NT2/D1 (cell line): ENCODE data around the gene BTBD8.
"Not testable (repeated sequence)": the region's sequence is repeated elsewhere in the genome, so short reads cannot be mapped to it uniquely, and the experiment has no call there.

Experiments
- DNase-seq: peaks from one replicate; pipeline ENCODE4 v3.0.0-alpha.2; 2011; ENCODE audit warnings: low read depth, low spot score
- H3K27me3 ChIP-seq: 2 replicates; pipeline ENCODE4 v1.6.0; 2011; ENCODE audit warnings: mild to moderate bottlenecking; ENCODE audit not compliant: insufficient read length, insufficient read depth
- H3K36me3 ChIP-seq: 2 replicates; pipeline ENCODE4 v1.6.1; 2011; ENCODE audit warnings: mild to moderate bottlenecking, low read length, mixed read lengths; ENCODE audit not compliant: insufficient read depth, insufficient read length
- H3K4me1 ChIP-seq: 2 replicates; pipeline ENCODE4 v1.5.1; 2011; ENCODE audit not compliant: insufficient read depth, insufficient read length
- H3K4me3 ChIP-seq: 2 replicates; pipeline ENCODE4 v1.5.1; 2011; ENCODE audit warnings: low read depth; ENCODE audit not compliant: insufficient read length
- H3K9ac ChIP-seq: 2 replicates; pipeline ENCODE4 v1.6.0; 2011; ENCODE audit warnings: low read depth; ENCODE audit not compliant: insufficient read length
- H3K9me3 ChIP-seq: 2 replicates; pipeline ENCODE4 v1.5.1; 2011; ENCODE audit warnings: mild to moderate bottlenecking, low read length; ENCODE audit not compliant: insufficient read depth
- SUZ12 ChIP-seq: IDR thresholded peaks from 2 replicates; pipeline ENCODE4 v1.6.1; 2011; ENCODE audit not compliant: insufficient read length, insufficient read depth; ENCODE audit errors: extremely low read depth
- YY1 ChIP-seq: IDR thresholded peaks from 2 replicates; pipeline ENCODE4 v1.6.1; 2011; ENCODE audit not compliant: insufficient read length, insufficient read depth
- ZNF274 ChIP-seq: IDR thresholded peaks from 2 replicates; pipeline ENCODE4 v1.6.1; 2011; ENCODE audit warnings: mild to moderate bottlenecking, low read depth, low read length

The BTBD8 gene

DNA sequence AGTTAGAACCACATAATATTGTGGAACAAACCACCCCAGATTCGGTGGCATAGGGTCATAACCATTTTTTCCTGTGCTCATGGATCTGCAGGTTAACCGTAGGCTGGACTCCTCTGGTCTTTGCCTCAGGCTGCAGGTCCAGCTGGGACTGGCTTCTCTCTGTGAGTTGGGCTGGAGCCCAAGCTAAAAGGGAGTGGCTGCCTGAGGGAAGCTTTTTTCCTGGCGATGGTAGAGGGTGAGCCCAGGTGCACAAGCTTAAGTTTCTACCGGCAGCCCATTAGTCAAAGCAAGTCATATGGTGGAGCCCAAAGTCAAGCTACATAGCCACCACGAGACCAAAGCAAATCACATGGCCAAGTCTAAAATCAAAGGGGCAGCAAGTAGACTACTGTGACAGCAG is 36.5 kb upstream of the BTBD8 start:
- Histone ChIP-seq H3K27me3 (no peaks in the 10 kb centered on the region), H3K9ac (no peak overlapping the region), H3K9me3 (no peaks in the 10 kb centered on the region), H3K4me3 (no peak overlapping the region), H3K4me1 (no peaks in the 10 kb centered on the region), H3K36me3 (no peaks in the 10 kb centered on the region)
- no peak for DNase-seq
- no peak for TF ChIP-seq SUZ12
- TF ChIP-seq YY1: no peak
- TF ChIP-seq ZNF274: no peak

- DNase-seq: no peak
- Histone ChIP-seq H3K36me3 (no peaks in the 10 kb centered on the region), H3K9me3 (no peaks in the 10 kb centered on the region), H3K27me3 (no peaks in the 10 kb centered on the region), H3K4me1 (no peaks in the 10 kb centered on the region), H3K4me3 (no peak overlapping the region), H3K9ac (no peak overlapping the region)
- TF ChIP-seq ZNF274 (no peak), SUZ12 (no peak), YY1 (no peak)
Observed at GRCh38 chr1:92045766-92046495, 34.2 kb upstream of the BTBD8 start.

DNA sequence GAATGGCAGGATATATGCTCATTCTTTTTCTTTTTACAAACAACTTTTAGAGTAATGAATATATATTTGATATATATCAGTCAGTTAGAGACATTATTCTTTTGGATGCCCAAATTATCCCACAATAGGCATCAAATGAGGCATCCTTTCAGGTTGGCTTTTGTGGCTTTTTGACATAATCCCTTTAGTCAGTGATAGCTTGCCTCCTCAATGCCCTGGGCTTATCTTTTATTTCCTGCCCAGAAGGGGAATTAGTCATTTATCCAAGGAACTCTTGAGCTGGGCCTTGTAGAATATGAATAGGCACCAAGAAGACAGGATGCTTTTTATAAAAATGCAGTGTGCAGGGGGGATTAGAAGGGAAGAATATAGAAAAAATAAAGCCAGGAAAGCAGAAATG is 28.2 kb upstream of the BTBD8 start:
- TF ChIP-seq ZNF274: no peak
- TF ChIP-seq YY1: no peak
- TF ChIP-seq SUZ12: no peak
- Histone ChIP-seq H3K36me3 (no peaks in the 10 kb centered on the region), H3K4me1 (no peaks in the 10 kb centered on the region), H3K9ac (no peak overlapping the region), H3K9me3 (no peaks in the 10 kb centered on the region), H3K27me3 (no peaks in the 10 kb centered on the region), H3K4me3 (no peak overlapping the region)
- no peak for DNase-seq

DNA sequence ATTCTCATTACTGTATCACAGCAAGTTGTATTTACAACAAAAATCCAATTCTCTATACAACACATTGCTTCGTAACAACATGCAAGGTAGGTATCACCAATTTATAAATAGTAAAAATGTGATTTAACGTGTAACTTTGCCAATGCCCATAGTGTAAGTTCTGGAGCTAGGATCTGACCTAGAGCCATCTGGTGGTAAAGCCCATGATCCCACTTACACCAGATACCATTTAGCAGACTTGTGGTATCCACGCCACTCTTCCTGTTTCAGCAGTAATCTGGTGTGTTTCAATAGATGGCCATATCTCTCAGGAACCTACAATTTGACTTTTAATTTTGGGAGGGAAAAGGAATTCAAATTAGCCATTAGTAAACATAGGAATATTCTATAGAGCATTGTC is 15.1 kb upstream of the BTBD8 start:
- H3K9ac ChIP-seq: no peak overlapping the region
- no peaks in the 10 kb centered on the region for H3K36me3 ChIP-seq
- TF ChIP-seq ZNF274 (no peak), SUZ12 (no peak), YY1 (no peak)
- H3K27me3 ChIP-seq: no peaks in the 10 kb centered on the region
- H3K4me3 ChIP-seq: no peak overlapping the region
- no peaks in the 10 kb centered on the region for H3K9me3 ChIP-seq
- DNase-seq: no peak
- no peaks in the 10 kb centered on the region for H3K4me1 ChIP-seq

DNA sequence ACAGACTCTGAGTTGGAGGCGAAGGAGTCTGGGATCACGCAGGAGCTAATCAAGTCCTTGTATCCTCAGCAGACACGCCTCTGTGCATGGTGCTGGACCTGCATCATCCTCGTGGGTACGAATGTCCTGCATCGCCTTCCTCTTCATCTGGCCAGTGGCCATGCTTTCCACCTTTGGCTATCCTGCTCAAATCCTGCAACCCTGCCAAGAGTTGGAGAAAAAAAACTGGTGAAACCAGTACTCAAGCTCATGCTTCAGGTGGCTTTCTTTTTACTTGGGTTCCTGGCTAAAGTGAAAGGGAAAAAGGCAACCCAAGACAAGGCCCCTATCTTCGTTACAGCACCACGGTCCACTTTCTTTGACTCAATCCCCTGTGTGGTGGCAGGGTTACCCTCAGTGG is 13.8 kb upstream of the BTBD8 start:
- Histone ChIP-seq H3K4me3 (no peak overlapping the region), H3K4me1 (no peaks in the 10 kb centered on the region), H3K9ac (no peak overlapping the region), H3K36me3 (no peaks in the 10 kb centered on the region), H3K9me3 (no peaks in the 10 kb centered on the region), H3K27me3 (no peaks in the 10 kb centered on the region)
- no peak for TF ChIP-seq ZNF274
- no peak for DNase-seq

GRCh38 chr1:92070892-92071291 is 9.3 kb upstream of the BTBD8 start:
- no peak overlapping the region for H3K4me3 ChIP-seq
- no peaks in the 10 kb centered on the region for H3K27me3 ChIP-seq
- no peak overlapping the region for H3K9ac ChIP-seq
- H3K36me3 ChIP-seq: no peaks in the 10 kb centered on the region
- H3K9me3 ChIP-seq: no peaks in the 10 kb centered on the region
- DNase-seq: no peak
- TF ChIP-seq YY1: no peak
- TF ChIP-seq SUZ12: no peak
- no peak for TF ChIP-seq ZNF274
- H3K4me1 ChIP-seq: no peaks in the 10 kb centered on the region

DNA sequence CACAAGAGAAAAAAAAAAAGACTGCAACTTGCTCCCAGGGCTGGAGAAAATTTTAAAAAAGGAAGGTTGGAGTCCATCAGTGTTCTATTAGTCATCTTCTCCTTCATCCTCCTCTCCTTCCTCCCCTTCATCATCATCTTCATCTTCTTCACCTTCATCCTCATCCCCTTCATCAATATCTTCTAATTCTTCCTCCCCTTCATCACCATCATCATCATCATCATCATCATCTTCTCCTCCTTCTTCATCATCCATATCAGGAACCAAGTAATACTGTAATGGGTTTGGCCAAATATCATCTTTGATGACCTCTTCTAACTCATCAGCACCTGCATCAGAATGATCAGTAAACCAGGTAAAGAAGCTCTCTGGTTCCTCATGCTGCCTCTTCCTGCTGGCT is 5.7 kb upstream of the BTBD8 start:
- H3K27me3 ChIP-seq, H3K36me3 ChIP-seq, H3K9ac ChIP-seq, H3K4me1 ChIP-seq, H3K9me3 ChIP-seq, H3K4me3 ChIP-seq, DNase-seq: not testable (repeated sequence)

DNA sequence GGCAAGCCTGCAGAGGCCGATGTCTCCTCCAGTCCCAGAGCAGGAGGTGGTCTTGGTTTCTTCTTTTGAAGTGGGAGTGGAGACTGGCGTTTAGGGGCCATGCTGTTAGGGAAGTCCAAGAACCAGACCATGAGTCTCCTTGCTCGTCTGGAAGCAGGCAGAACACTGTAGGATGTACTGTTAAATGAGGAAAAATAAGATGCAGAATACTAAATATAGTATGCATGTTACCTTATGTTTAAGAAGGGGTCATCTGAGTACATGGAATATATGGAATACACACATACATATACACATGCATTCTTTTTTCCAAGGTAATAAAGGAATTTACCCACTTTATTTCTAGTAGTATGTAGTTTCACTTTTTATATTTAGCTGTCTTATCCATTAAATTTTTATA is 4.8 kb upstream of the BTBD8 start, which contains the start of gene SETSIP:
SETSIP (minus strand) TSS at position 101 of the 400 bp plus-strand sequence; CDS start at position 101, 0 bp downstream.
- Histone ChIP-seq H3K9ac (no peak within 1 kb of the TSS), H3K27me3 (no peaks in the 10 kb centered on the region), H3K9me3 (no peaks in the 10 kb centered on the region), H3K36me3 (no peaks in the 10 kb centered on the region), H3K4me1 (no peaks in the 10 kb centered on the region), H3K4me3 (no peak within 1 kb of the TSS)
- DNase-seq: no peak
- TF ChIP-seq YY1 (no peak), ZNF274 (no peak), SUZ12 (no peak)
